ENCODE measurements around the gene NYNRIN.

NYNRIN gene

GRCh38 chr14:24465368-24465767, 66.6 kb downstream of the NYNRIN start:
- no peak for TF ChIP-seq CTCF (IDR thresholded peaks at IDR 0.05; ENCODE audit: low read depth, low read length)
- H3K4me3 ChIP-seq (ENCODE audit: low read depth, low read length), result no peak overlapping the region

- H3K4me3 ChIP-seq (ENCODE audit: low read depth, low read length), result no peak overlapping the region
- no peak for TF ChIP-seq CTCF (IDR thresholded peaks at IDR 0.05; ENCODE audit: low read depth, low read length)
Observed at GRCh38 chr14:24465805-24466204, 67.0 kb downstream of the NYNRIN start.
